PC-9 (cell line): ENCODE results near the gene CBX1.
"Not testable (repeated sequence)": the region's sequence is repeated elsewhere in the genome, so short reads cannot be mapped to it uniquely, and the experiment has no call there.

Experiments used
- CTCF ChIP-seq: fragments of 200-600 bp; sonication (generic); conservative IDR thresholded peaks from 2 replicates; pipeline ENCODE4 v1.6.1; 2017; ENCODE audit warnings: mixed run types, antibody characterized with exemption, mild to moderate bottlenecking, moderate library complexity
- EZH2 ChIP-seq: fragments of 200-600 bp; sonication (generic); IDR thresholded peaks from 2 replicates; pipeline ENCODE4 v1.8.0; 2017; ENCODE audit warnings: antibody characterized with exemption, low read depth

GRCh38 chr17:48077152-48077551, 24.1 kb downstream of the CBX1 start:
- not testable (repeated sequence) for TF ChIP-seq CTCF, EZH2
